ENCODE data around the gene GGTA1.
A peak's percentile ranks its signal among the peaks of the same experiment; 100 is the strongest.

Gene GGTA1

DNA sequence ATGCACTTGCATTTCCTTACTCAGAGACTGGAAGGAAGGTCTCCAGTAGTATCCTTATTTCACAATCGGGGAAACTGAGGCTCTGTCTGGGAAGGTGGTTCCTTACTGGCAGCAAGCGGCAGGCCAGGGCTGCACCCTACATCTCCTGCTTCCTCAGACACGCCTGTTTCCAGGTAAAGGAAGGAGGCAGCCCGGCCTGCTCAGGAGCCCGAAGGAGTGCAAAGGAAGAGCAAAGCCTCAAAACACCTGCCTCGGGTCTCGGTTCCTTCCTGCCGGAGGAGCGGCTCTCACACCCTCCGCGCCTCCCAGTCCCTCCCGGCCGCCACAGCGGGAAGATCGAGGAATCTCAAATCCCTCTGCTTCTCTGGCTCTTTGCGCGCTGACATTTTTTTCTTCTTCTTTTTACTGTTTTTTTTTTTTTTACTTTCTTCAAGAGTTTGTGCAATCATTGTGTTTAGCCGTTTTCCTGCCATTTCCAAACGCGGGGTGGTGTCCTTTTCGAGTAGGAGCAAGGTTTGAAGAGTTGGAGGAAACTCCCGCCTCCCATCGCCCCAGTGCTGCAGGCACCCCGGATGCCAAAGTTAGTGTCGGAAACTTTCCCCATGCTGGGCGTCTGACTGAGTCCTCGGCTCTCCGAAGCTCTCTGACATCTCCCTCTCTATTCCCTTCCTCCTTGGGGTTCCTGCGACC, 1.0 kb downstream of the GGTA1 start:
- Histone ChIP-seq H3K9ac (ENCODE audit: low read depth, low read length) (no peak overlapping the region), H3K4me3 (ENCODE audit: low read length) (peak overlapping the region; percentile 66), H3K27ac (ENCODE audit: low read length) (no peak overlapping the region), H3K9me3 (ENCODE audit: insufficient read depth, low read depth, low read length) (peaks cover 3% of the 10 kb centered on the region; the same call in 1 of the 2 replicates), H3K27me3 (ENCODE audit: insufficient read depth, low read length) (peaks cover 63% of the 10 kb centered on the region), H3K36me3 (ENCODE audit: insufficient read depth, low read depth, low read length) (no peaks in the 10 kb centered on the region), H3K4me1 (ENCODE audit: insufficient read depth, low read length) (0 out of 2 replicates have a peak, but pooled peaks cover 3% of the 10 kb centered on the region)

DNA sequence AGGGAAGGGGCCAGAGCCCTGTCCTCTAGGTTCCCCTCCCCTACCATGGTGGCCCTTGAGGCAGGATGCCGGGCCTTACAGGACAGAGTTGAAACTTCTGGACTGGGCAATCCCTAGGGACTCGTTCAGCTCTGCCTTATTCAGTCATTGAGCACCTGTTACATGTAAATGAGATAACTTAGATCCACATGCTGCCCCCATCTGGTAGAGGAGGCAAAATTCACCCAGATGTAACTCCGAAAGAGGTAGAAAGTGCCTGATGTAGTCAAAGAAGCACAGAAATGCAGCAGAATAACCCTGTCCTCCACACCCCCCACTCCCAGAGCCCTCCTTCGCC, 1.5 kb downstream of the GGTA1 start:
- Histone ChIP-seq H3K4me1 (ENCODE audit: insufficient read depth, low read length) (0 out of 2 replicates have a peak, but pooled peaks cover 3% of the 10 kb centered on the region), H3K36me3 (ENCODE audit: insufficient read depth, low read depth, low read length) (no peaks in the 10 kb centered on the region), H3K27ac (ENCODE audit: low read length) (no peak overlapping the region), H3K27me3 (ENCODE audit: insufficient read depth, low read length) (peaks cover 58% of the 10 kb centered on the region), H3K4me3 (ENCODE audit: low read length) (peak overlapping the region; percentile 66), H3K9me3 (ENCODE audit: insufficient read depth, low read depth, low read length) (peaks cover 3% of the 10 kb centered on the region; the same call in 1 of the 2 replicates), H3K9ac (ENCODE audit: low read depth, low read length) (no peak overlapping the region)

DNA sequence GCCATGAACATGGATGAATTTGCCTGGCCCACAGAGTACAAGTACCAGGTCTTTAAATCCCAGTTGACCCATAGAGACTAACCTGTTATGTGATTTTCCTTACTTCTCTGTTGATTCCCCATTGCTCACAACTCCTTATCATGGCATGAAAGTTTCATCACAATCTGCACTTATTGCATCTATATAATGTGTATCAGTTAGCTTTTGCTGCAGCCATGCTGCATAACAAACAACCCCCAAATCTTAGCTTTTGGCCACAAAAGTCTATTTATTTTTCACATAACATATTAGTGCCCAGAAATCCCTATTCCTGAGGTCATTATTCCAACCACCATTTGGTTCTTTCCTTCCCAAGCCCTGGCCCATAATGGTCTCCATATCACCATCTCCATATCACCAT, 3.7 kb downstream of the GGTA1 start:
- no peak overlapping the region for H3K9ac ChIP-seq (ENCODE audit: low read depth, low read length)
- no peak overlapping the region for H3K4me3 ChIP-seq (ENCODE audit: low read length)
- H3K9me3 ChIP-seq (ENCODE audit: insufficient read depth, low read depth, low read length) = peaks cover 3% of the 10 kb centered on the region; the same call in 1 of the 2 replicates
- H3K36me3 ChIP-seq (ENCODE audit: insufficient read depth, low read depth, low read length) = no peaks in the 10 kb centered on the region
- peaks cover 39% of the 10 kb centered on the region for H3K27me3 ChIP-seq (ENCODE audit: insufficient read depth, low read length)
- 0 out of 2 replicates have a peak, but pooled peaks cover 3% of the 10 kb centered on the region for H3K4me1 ChIP-seq (ENCODE audit: insufficient read depth, low read length)
- no peak overlapping the region for H3K27ac ChIP-seq (ENCODE audit: low read length)

DNA sequence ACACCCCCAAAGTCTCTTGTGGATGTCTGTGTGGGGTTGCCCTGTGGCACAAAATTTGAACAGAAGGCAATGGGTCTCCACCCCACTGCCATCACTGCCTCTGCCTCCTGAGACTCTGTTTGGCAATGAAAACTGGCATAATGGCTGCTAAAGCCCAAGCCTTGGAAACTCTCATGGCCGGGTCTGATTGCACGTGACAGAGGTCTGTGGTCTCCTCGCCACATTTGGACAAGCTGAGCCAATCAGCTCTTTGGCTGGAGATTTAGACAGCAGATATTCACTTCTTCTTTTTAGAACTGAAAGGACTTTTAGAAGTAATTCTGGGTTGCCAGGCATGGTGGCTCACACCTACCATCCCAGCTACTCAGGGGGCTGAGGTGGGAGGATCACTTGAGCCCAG, 5.5 kb downstream of the GGTA1 start:
- Histone ChIP-seq H3K9ac (ENCODE audit: low read depth, low read length) (no peak overlapping the region), H3K4me3 (ENCODE audit: low read length) (no peak overlapping the region), H3K27me3 (ENCODE audit: insufficient read depth, low read length) (peaks cover 21% of the 10 kb centered on the region), H3K27ac (ENCODE audit: low read length) (no peak overlapping the region), H3K9me3 (ENCODE audit: insufficient read depth, low read depth, low read length) (peaks cover 3% of the 10 kb centered on the region; the same call in 1 of the 2 replicates), H3K36me3 (ENCODE audit: insufficient read depth, low read depth, low read length) (no peaks in the 10 kb centered on the region), H3K4me1 (ENCODE audit: insufficient read depth, low read length) (0 out of 2 replicates have a peak, but pooled peaks cover 3% of the 10 kb centered on the region)

DNA sequence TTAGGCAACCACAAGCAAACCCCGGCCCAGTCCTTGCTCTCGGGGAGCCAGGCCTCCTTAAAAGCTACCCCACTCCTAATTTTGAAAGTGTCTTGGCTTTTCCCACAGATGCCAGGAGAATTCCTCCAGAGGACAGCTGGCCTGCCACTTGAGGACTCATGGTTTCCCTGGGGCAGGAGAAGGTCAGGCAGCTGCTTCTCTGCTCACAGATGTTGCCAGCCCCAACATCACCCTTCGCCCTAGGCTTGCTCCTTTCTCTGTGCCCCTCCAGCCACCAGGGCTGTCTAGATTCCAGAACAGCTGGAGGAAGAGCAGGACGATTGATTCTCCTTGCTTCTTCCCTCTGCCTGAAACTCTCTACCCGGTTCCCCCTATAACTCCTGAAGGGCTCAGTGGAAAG, 8.5 kb downstream of the GGTA1 start:
- Histone ChIP-seq H3K36me3 (ENCODE audit: insufficient read depth, low read depth, low read length) (no peaks in the 10 kb centered on the region), H3K9me3 (ENCODE audit: insufficient read depth, low read depth, low read length) (peaks cover under 1% of the 10 kb centered on the region)

DNA sequence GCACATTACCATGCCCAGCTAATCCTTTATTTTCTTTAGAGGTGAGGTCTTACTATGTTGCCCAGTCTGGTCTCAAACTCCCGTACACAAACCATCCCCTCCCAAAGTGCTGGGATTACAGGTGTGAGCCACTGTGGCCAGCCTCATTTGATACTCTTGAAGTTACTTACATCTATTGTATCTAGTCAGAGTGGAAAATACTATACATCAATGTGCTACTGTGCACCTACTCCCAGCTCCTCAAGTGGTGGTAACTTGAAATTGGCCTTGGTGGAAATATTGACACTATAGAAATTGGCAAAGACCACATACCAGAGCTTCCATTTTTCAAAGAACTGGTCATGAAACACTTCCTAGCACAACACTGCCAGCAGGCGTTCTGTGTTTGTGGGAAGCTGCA, 10.3 kb downstream of the GGTA1 start:
- no peaks in the 10 kb centered on the region for H3K4me1 ChIP-seq (ENCODE audit: insufficient read depth, low read length)
- H3K36me3 ChIP-seq (ENCODE audit: insufficient read depth, low read depth, low read length) = no peaks in the 10 kb centered on the region
- H3K4me3 ChIP-seq (ENCODE audit: low read length) = no peak overlapping the region
- no peak overlapping the region for H3K9ac ChIP-seq (ENCODE audit: low read depth, low read length)
- no peaks in the 10 kb centered on the region for H3K27me3 ChIP-seq (ENCODE audit: insufficient read depth, low read length)
- H3K27ac ChIP-seq (ENCODE audit: low read length) = no peak overlapping the region
- H3K9me3 ChIP-seq (ENCODE audit: insufficient read depth, low read depth, low read length) = no peaks in the 10 kb centered on the region; the same call in 1 of the 2 replicates

More for the DNA sequence above, 8.5 kb downstream of the GGTA1 start:
- Histone ChIP-seq H3K9ac (ENCODE audit: low read depth, low read length) (no peak overlapping the region), H3K4me3 (ENCODE audit: low read length) (no peak overlapping the region), H3K4me1 (ENCODE audit: insufficient read depth, low read length) (no peaks in the 10 kb centered on the region), H3K27ac (ENCODE audit: low read length) (no peak overlapping the region), H3K27me3 (ENCODE audit: insufficient read depth, low read length) (no peaks in the 10 kb centered on the region)

DNA sequence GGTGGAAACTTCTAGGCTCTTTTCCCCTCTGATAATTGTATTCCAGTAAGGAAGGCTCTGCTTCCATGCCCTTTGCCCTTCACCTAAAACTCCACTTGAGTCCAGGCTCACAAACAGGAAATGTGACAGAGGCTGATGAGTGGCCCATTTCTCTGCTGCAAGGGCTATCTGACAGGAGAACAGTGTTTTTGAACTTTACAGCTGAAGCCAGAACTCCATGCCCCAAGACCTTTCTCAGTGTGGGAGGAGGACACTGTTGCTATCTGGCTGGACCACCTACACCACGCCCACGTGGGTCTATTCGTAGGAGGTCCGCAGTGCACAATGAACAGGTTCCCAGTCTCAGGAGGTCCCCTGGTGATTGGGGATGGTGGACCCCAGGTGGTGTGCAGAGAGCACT, 13.6 kb downstream of the GGTA1 start:
- Histone ChIP-seq H3K27ac (ENCODE audit: low read length) (no peak overlapping the region), H3K4me3 (ENCODE audit: low read length) (no peak overlapping the region), H3K4me1 (ENCODE audit: insufficient read depth, low read length) (no peaks in the 10 kb centered on the region), H3K9me3 (ENCODE audit: insufficient read depth, low read depth, low read length) (no peaks in the 10 kb centered on the region; the same call in 1 of the 2 replicates), H3K36me3 (ENCODE audit: insufficient read depth, low read depth, low read length) (no peaks in the 10 kb centered on the region), H3K27me3 (ENCODE audit: insufficient read depth, low read length) (no peaks in the 10 kb centered on the region), H3K9ac (ENCODE audit: low read depth, low read length) (no peak overlapping the region)

DNA sequence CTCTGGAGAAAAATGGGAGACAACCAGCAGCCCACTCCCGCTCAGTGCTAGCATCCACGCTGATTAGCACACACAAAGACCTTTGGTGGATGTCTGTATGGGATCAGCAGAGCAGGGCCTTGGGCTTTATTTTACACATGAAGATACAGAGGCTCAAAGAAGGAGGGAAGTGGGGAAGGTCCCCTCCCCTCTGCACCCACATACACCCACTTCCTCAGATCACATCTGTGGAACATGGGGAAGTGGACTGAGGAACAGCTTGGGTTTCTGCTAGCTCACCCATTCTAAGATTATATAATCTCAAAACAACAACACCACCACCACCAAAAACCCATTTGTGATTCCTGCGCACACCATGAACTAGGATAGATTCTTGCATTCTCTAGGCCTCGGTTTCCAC, 14.0 kb downstream of the GGTA1 start:
- no peaks in the 10 kb centered on the region for H3K4me1 ChIP-seq (ENCODE audit: insufficient read depth, low read length)
- no peaks in the 10 kb centered on the region for H3K27me3 ChIP-seq (ENCODE audit: insufficient read depth, low read length)
- H3K9ac ChIP-seq (ENCODE audit: low read depth, low read length) = no peak overlapping the region

DNA sequence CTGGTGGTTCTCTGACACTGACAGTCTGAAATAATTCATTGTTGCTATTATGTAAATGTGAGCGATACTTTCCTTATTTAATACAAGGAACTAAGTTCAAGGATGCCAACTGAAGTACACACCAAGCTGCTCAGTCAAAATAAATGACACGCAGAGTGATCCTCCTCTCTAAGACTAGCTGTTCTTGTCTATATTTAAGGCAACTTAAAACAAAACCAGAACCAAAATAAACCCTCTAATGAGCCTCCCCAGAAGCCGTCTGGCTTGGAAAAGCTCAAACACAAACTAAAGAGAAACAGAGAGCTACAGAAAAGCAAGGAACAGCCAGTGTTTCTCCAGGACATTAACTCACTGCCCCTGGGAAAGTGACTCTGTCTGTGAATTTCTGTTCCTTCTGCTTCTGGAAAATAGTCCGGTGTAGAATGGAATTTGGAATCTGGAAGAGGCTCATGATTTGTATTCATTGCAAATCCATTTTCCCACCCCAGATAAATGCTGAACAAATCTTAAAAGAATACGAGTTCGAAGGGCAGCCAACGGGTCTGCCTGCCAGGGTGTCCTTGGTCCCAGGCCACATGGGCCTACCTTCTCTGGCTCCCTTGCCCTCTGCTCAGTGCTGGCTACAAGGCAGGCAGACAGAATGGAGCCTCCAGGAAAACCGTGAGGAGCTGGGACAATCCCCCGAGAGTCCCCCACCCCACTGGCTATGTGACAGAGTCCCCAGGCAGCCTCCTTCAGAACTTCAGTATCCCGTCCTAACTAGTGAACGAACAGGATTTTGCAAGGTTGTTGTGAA, 14.8 kb downstream of the GGTA1 start:
- no peak overlapping the region for H3K9ac ChIP-seq (ENCODE audit: low read depth, low read length)
- no peaks in the 10 kb centered on the region for H3K27me3 ChIP-seq (ENCODE audit: insufficient read depth, low read length)
- no peak overlapping the region for H3K27ac ChIP-seq (ENCODE audit: low read length)
- no peak overlapping the region for H3K4me3 ChIP-seq (ENCODE audit: low read length)
- H3K4me1 ChIP-seq (ENCODE audit: insufficient read depth, low read length) = no peaks in the 10 kb centered on the region
- no peaks in the 10 kb centered on the region; the same call in 1 of the 2 replicates for H3K9me3 ChIP-seq (ENCODE audit: insufficient read depth, low read depth, low read length)
- no peaks in the 10 kb centered on the region for H3K36me3 ChIP-seq (ENCODE audit: insufficient read depth, low read depth, low read length)

More for the DNA sequence above, 14.0 kb downstream of the GGTA1 start:
- H3K36me3 ChIP-seq (ENCODE audit: insufficient read depth, low read depth, low read length) = no peaks in the 10 kb centered on the region
- H3K27ac ChIP-seq (ENCODE audit: low read length) = no peak overlapping the region
- H3K4me3 ChIP-seq (ENCODE audit: low read length) = no peak overlapping the region
- no peaks in the 10 kb centered on the region; the same call in 1 of the 2 replicates for H3K9me3 ChIP-seq (ENCODE audit: insufficient read depth, low read depth, low read length)

DNA sequence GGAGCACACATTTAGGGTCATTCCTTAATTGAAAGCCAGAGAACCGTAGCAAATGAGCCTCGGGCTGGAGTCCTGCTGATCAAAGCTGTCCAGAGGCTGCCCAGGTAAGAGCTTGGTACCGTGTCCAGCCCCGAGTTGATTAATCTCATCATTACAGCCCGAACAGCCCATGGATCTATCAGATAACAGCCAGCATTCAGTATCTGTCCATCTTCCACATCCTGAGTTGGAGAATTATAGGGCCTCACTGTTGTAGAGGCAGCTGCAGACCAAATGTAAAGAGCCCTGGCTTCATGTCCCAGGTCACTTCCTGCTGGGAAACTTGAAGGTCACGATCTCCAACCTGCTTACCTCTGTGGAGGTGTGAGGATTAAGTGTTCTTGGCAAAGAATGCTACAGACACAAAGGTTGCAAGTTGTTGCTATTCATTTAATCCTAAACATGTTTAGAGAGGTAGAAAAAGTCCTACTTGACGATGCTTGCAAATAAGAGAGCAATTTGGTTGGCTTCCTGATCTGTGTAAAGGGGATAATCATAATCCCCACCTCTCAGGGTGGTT, 16.1 kb downstream of the GGTA1 start:
- Histone ChIP-seq H3K36me3 (ENCODE audit: insufficient read depth, low read depth, low read length) (no peaks in the 10 kb centered on the region), H3K27me3 (ENCODE audit: insufficient read depth, low read length) (no peaks in the 10 kb centered on the region), H3K9me3 (ENCODE audit: insufficient read depth, low read depth, low read length) (no peaks in the 10 kb centered on the region; the same call in 1 of the 2 replicates), H3K9ac (ENCODE audit: low read depth, low read length) (no peak overlapping the region), H3K4me1 (ENCODE audit: insufficient read depth, low read length) (peaks cover 7% of the 10 kb centered on the region; the same call in 1 of the 2 replicates), H3K4me3 (ENCODE audit: low read length) (no peak overlapping the region), H3K27ac (ENCODE audit: low read length) (no peak overlapping the region)

DNA sequence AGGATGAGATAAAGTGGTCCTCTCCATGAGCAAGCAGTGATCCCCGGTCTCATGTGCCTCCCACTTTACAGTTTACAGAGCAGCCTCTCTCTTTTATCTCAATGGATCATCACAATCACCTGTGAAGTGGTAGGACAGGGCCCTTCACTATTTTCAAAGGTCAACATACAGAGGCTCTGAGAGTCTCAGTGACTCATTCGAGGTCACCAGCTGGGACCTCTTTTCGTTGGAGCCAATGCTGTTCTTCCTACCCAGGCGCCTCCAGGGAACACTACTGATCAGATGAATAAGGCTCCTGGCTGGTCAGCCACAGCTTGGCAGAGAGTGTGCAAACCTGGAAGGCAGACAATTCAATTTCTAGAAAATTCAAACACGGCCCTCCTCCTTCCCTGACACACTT, 16.6 kb downstream of the GGTA1 start:
- no peaks in the 10 kb centered on the region; the same call in 1 of the 2 replicates for H3K9me3 ChIP-seq (ENCODE audit: insufficient read depth, low read depth, low read length)
- no peak overlapping the region for H3K27ac ChIP-seq (ENCODE audit: low read length)

More for the DNA sequence above, 16.6 kb downstream of the GGTA1 start:
- no peaks in the 10 kb centered on the region for H3K36me3 ChIP-seq (ENCODE audit: insufficient read depth, low read depth, low read length)
- H3K4me1 ChIP-seq (ENCODE audit: insufficient read depth, low read length) = peaks cover 7% of the 10 kb centered on the region; the same call in 1 of the 2 replicates
- H3K9ac ChIP-seq (ENCODE audit: low read depth, low read length) = no peak overlapping the region
- no peaks in the 10 kb centered on the region for H3K27me3 ChIP-seq (ENCODE audit: insufficient read depth, low read length)
- no peak overlapping the region for H3K4me3 ChIP-seq (ENCODE audit: low read length)
